HG03066 (cell line): ENCODE measurements around the gene TTN.

Experiments
- ATAC-seq: cut with Tn5 transposase; IDR thresholded peaks from one replicate; pipeline ENCODE4 v1.9.1; 2021; ENCODE audit warnings: low read depth; ENCODE audit not compliant: unreplicated experiment

Gene TTN

GRCh38 chr2:178506524-178506923, 300.7 kb downstream of the TTN start:
- no peak for ATAC-seq

DNA sequence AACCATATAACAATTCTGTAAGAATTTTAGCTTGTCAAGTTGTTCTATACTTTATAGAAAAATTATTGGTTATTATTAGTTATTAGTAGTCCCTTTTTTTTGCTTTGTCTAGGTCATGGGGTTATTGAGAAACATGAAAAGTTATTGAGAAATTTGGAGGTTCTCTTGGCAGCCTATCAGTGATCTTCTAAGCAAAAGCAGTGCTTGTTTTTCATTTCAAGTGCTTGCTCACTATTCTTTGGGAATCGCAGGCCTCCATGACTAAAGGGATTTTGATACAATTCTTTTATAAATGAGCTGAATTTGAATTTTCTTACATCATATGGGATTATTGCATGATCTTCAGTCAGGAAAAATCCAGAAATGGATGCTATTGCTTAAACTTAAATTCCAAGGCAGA, 301.1 kb downstream of the TTN start:
- ATAC-seq = no peak

DNA sequence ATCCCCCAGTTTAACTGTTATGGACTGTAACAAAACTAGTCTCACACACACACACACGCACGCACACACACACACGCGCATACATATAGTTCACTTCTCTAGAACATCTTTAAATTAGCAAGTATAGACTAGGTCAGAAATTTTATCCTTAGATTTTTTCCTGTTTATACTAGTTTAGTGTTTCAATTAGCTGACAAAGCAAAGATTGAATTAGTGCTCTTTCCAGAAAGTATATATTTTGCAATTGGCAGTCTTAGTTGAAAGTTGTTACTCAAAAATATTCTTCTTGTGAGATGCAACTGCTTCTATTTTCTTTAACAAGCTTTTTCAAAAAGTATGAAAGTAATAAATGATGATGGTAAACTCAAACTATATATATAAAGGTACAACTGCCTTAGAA, 304.5 kb downstream of the TTN start:
- ATAC-seq = no peak

GRCh38 chr2:178499640-178500039, 307.6 kb downstream of the TTN start:
- no peak for ATAC-seq

GRCh38 chr2:178498137-178498536, 309.1 kb downstream of the TTN start:
- ATAC-seq = no peak

GRCh38 chr2:178496049-178496448, 311.2 kb downstream of the TTN start:
- no peak for ATAC-seq

GRCh38 chr2:178491612-178492011, 315.6 kb downstream of the TTN start:
- ATAC-seq = no peak

DNA sequence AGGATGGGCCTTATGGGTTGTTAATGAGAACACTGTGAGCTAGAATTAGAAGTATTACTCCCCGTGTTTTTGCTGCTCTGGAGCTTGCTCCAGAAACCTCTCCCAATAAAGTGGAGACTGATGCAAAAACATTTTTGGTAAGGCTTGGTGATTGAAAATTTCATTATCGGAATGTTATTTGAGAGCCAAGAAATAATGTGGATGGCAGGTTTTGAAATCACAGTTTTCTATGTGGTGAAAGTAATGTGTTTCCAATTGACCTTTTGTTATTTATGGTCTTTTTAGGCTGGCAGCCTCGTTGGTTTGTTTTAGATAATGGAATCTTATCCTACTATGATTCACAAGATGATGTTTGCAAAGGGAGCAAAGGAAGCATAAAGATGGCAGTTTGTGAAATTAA, 321.9 kb downstream of the TTN start:
- no peak for ATAC-seq

GRCh38 chr2:178484245-178485041, 322.8 kb downstream of the TTN start:
- ATAC-seq = no peak

DNA sequence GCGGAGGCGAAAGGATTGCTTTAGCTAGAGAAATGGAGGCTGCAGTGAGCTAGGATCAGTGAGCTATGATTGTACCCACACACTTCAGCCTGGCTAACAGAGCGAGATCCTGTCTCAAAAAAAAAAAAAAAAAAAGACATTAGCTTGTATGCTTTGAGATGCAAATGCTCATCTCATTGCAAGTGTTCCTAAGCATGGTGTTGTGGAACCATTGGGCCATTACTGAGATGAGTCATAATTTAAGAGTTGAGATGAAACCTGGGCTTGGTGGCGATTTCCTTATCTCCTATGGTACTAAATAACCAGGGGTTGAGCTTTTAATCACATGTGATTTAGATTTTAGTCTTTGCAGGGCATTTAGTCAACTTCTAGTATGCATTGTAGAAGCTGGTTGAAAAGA, 324.8 kb downstream of the TTN start:
- ATAC-seq = no peak

DNA sequence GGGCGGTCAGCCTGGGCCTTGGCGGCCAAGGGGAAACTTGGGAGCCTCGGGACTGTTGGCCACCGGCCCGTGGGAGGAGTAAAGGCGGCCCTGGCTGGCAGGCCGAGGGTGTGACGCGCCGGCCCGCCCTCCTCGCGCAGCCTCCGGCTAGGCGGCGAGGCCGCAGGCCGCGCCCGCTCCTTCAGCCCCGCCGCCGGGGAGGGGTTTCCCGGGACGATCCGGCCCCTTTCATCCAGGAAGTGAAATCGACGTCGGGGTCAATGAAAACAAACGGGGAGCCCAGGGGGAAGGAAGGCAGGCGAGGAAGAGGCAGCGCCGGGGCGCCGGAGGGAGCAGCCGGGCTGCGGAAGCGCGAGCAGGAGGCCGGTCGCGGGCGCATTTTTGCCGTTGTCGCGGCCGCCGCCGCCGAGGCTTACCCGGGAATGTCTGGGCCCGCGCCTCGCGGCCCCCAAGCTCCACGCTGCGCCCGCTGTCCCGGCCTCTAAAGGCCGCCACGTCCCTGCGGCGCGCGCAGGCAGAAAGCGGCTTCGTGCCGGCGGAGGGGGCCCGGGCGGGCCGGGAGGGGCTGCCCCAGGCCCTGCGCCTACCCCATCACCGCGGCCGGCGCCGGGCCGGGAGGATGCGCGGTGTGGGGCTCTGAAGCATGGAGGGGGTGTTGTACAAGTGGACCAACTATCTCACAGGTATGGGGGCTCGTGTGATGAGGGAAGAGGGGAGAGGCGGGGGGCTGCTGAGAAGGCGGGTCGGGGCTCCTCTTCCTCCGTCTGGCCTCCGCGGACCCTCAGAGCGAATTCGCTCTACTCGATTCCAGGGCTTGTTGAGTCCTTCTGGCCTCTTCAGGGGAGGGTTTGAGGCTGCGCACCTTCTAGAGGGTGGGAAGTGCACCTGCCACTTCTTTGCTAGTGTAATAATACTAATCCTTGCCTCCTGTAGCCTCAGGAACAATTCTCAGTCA, 326.7 kb downstream of the TTN start, which contains the start of gene PLEKHA3:
Gene PLEKHA3 (plus strand): TSS at position 231 of the 955 bp plus-strand sequence. CDS start 413 bp downstream, at position 644.
- ATAC-seq = peak; percentile 55

GRCh38 chr2:178479758-178480226, 327.4 kb downstream of the TTN start:
- ATAC-seq = no peak

GRCh38 chr2:178479275-178479616, 328.0 kb downstream of the TTN start:
- no peak for ATAC-seq

GRCh38 chr2:178478439-178479274, 328.6 kb downstream of the TTN start, which contains the start of gene FKBP7:
TSS of gene FKBP7 (minus strand) at chr2:178478600. CDS start at chr2:178478499, 101 bp downstream.
- ATAC-seq = peak; percentile 45

GRCh38 chr2:178478130-178478438, 329.1 kb downstream of the TTN start:
- peak; percentile 4 for ATAC-seq

GRCh38 chr2:178477443-178478129, 329.6 kb downstream of the TTN start:
- ATAC-seq = no peak

GRCh38 chr2:178476477-178476876, 330.7 kb downstream of the TTN start:
- no peak for ATAC-seq
